GM12874 (cell line): ENCODE measurements around the gene IGSF10.

Source experiments
- TF ChIP-seq, protein P1 (sequence below): IDR thresholded peaks from 2 replicates; pipeline ENCODE4 v1.5.1; 2011; ENCODE audit warnings: low read depth, mild to moderate bottlenecking, control low read depth, low read length, moderate library complexity; ENCODE audit not compliant: insufficient read depth

Gene IGSF10

DNA sequence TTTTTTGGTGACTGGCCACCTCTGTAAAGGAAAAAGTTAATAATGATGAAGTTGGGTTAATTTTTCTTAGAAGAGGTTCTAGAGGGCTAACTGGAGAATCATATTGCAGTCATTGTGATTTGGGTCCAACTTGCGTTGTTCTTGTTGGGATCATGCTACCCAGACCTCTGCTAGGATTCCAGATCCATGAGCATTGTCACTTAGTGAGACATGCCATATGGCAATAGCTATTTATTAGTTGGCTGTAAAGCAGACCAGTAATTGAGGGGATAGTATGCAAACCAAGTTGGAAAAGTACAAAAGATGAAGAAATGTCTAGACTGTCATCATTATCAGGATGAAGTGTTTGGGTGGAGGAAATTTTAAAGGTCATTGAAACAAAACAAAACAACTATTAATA lies 45.6 kb downstream of the IGSF10 start:
- TF ChIP-seq, protein P1, sequence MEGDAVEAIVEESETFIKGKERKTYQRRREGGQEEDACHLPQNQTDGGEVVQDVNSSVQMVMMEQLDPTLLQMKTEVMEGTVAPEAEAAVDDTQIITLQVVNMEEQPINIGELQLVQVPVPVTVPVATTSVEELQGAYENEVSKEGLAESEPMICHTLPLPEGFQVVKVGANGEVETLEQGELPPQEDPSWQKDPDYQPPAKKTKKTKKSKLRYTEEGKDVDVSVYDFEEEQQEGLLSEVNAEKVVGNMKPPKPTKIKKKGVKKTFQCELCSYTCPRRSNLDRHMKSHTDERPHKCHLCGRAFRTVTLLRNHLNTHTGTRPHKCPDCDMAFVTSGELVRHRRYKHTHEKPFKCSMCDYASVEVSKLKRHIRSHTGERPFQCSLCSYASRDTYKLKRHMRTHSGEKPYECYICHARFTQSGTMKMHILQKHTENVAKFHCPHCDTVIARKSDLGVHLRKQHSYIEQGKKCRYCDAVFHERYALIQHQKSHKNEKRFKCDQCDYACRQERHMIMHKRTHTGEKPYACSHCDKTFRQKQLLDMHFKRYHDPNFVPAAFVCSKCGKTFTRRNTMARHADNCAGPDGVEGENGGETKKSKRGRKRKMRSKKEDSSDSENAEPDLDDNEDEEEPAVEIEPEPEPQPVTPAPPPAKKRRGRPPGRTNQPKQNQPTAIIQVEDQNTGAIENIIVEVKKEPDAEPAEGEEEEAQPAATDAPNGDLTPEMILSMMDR = no peak

DNA sequence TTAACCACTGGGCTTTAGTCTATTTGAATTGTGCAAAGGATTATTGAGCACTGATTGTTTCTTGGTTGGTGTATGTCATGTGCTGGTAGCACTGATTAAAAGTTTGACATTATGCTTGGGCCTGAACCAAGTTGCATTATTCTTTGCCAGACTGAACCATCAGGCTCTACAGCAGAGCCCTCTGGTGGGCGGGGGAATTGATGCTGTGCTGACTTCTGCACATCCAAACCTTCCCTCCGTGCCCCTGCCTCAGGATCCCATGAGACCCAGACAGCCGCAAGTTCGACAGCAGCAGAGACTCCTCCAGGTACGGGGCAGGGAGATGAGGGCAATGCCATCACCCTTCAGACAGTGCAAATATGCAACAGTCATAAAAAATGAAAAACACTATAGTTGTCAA lies 47.9 kb downstream of the IGSF10 start:
- TF ChIP-seq, protein P1 = no peak
